Measurements from ENCODE around the gene CRIP1.
A peak's percentile ranks its signal among the peaks of the same experiment; 100 is the strongest.

DNA sequence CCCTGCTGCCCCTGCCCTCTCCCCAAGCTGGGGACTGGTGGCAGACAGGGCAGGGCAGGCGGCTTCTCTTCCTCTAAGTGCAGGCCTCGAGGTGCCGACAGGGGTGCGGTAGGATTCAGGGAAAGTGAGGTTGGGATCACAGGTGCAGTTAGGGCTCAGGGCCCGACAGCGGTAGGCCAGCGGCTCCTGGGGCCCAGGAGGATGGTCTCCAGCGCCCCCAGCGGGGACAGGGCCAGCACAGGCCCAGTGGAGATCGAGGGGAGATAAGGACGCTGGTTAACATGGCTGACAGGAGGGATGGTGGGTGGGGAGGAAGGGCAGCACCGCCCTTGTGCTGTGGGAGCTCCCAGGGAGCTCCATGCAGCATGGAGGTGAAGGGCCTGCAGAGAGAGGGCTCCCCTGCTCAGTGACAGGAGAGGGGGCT, 935 bp upstream of the CRIP1 start:
- TF ChIP-seq POLR2A (IDR thresholded peaks at IDR 0.05; ENCODE audit: low read length) (no peak), RFX5 (IDR thresholded peaks at IDR 0.05) (no peak), HOXA7 (CRISPR knock-in tag; IDR thresholded peaks at IDR 0.05) (no peak), CEBPB (IDR thresholded peaks at IDR 0.05) (no peak)
- TF ChIP-seq, protein P1, sequence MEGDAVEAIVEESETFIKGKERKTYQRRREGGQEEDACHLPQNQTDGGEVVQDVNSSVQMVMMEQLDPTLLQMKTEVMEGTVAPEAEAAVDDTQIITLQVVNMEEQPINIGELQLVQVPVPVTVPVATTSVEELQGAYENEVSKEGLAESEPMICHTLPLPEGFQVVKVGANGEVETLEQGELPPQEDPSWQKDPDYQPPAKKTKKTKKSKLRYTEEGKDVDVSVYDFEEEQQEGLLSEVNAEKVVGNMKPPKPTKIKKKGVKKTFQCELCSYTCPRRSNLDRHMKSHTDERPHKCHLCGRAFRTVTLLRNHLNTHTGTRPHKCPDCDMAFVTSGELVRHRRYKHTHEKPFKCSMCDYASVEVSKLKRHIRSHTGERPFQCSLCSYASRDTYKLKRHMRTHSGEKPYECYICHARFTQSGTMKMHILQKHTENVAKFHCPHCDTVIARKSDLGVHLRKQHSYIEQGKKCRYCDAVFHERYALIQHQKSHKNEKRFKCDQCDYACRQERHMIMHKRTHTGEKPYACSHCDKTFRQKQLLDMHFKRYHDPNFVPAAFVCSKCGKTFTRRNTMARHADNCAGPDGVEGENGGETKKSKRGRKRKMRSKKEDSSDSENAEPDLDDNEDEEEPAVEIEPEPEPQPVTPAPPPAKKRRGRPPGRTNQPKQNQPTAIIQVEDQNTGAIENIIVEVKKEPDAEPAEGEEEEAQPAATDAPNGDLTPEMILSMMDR (IDR thresholded peaks at IDR 0.05), result peak; percentile 40; the same call in 2 of the 3 replicates
- TF ChIP-seq, protein P2, sequence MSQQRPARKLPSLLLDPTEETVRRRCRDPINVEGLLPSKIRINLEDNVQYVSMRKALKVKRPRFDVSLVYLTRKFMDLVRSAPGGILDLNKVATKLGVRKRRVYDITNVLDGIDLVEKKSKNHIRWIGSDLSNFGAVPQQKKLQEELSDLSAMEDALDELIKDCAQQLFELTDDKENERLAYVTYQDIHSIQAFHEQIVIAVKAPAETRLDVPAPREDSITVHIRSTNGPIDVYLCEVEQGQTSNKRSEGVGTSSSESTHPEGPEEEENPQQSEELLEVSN (IDR thresholded peaks at IDR 0.05; ENCODE audit: borderline replicate concordance, low read depth), result no peak
